Esophagus muscularis mucosa (tissue), 4 donors: ENCODE measurements around the gene EML3. TPM values are rescaled to one million over a fixed set of nuclear protein-coding genes. Genes with fewer than 3 reads are reported as not detected.
"Not testable (repeated sequence)": the region's sequence is repeated elsewhere in the genome, so short reads cannot be mapped to it uniquely, and the experiment has no call there.

Experiments
- DNase-seq: peaks from one replicate; pipeline ENCODE4 v3.0.0-alpha.2; 2017; ENCODE audit errors: extremely low spot score
- H3K27ac ChIP-seq, 4 donors: fragments of 200-600 bp; sonication (generic); replicated peaks in 1 of 4; 1 replicate in 3 of 4; 2 replicates in 1 of 4; pipeline ENCODE4 v1.5.1; 2016 to 2019; ENCODE audit warnings: mild to moderate bottlenecking in 1 of 4
- H3K27me3 ChIP-seq, 4 donors: fragments of 200-600 bp; sonication (generic); one replicate each; pipeline versions ENCODE4 v1.5.1 to v1.6.0; 2016 to 2019
- H3K36me3 ChIP-seq, 4 donors: fragments of 200-600 bp; sonication (generic); one replicate each; pipeline ENCODE4 v1.5.1; 2016 to 2019
- H3K4me1 ChIP-seq, 4 donors: fragments of 200-600 bp; sonication (generic); one replicate each; pipeline ENCODE4 v1.5.1; 2016 to 2019
- H3K4me3 ChIP-seq, 4 donors: fragments of 200-600 bp; sonication (generic); 1 replicate in 2 of 4; 2 replicates in 2 of 4; pipeline ENCODE4 v1.5.1; 2016 to 2019; ENCODE audit warnings: mild to moderate bottlenecking in 4 of 4, moderate library complexity in 1 of 4
- H3K9me3 ChIP-seq, 4 donors: fragments of 200-600 bp; sonication (generic); 1 replicate in 3 of 4; 2 replicates in 1 of 4; pipeline ENCODE4 v1.5.1; 2016 to 2019
- EP300 ChIP-seq: sonication (generic); formaldehyde crosslinking; IDR thresholded peaks from one replicate; pipeline ENCODE4 v1.6.1; 2017; ENCODE audit warnings: antibody characterized with exemption
- POLR2A ChIP-seq: fragments of 450-650 bp; IDR thresholded peaks from one replicate; pipeline ENCODE4 v1.6.1; 2017; ENCODE audit warnings: antibody characterized with exemption, moderate library complexity, mild to moderate bottlenecking, low read depth
- POLR2AphosphoS5 ChIP-seq, 2 donors: sonication (generic); formaldehyde crosslinking; IDR thresholded peaks; one replicate each; pipeline ENCODE4 v1.6.1; 2017; ENCODE audit warnings: antibody characterized with exemption in 2 of 2
- WGBS: methylation state at CpG from one replicate; pipeline ENCODE4 v1.1.5; 2018; 5-methylcytosine and 5-hydroxymethylcytosine counted together
- intact Hi-C: fragments of 100-400 bp; cut with DNase I; formaldehyde crosslinking; loops from one replicate; pipeline ENCODE4 v1.15.1; 2023
- total RNA-seq, 4 donors: library from RNA; depleted of rRNA; stranded (reverse); fragments of >200 nt; gene quantifications; one replicate each; pipeline versions ENCODE4 v1.1.0 to v1.2.1, GENCODE V29; 2016
- TF ChIP-seq, protein P1 (sequence below), 3 experiments: fragments of 200-600 bp in 2 of 3; fragments of 450-650 bp in 1 of 3; sonication (generic) in 2 of 3; IDR thresholded peaks; one replicate each; pipeline ENCODE4 v1.5.1; 2017 to 2019; ENCODE audit warnings: antibody characterized with exemption in 3 of 3, mild to moderate bottlenecking in 2 of 3, moderate library complexity in 1 of 3

Gene EML3
- total RNA-seq, 4 donors from 2014 or later, result 27.0 to 33.6 (median 29.0) TPM

DNA sequence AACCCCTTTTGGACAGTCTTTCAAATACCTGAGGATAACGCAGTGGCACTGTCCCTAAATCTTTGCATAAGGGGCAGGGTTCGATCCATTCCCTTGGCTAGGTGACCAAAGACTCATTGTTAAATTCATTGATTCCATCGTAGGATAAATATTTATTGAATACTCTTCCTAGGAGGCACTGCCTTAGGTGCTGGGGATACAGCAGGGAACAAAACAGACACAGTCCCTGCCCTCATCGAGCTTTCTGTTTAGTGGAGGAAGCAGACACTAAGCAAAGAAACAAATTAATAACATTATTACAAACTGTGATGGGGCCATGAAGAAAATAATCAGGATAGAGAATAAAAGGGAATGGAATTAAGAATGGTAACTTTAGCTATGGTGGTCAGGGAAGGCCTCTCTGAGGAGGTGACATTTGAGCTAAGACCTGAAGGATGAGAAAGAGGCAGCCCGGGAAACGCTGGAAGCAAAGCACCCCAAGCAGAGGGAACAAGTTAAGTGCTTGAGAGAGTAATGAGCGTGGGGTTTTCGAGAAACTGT is 8.5 kb upstream of the EML3 start:
- TF ChIP-seq POLR2AphosphoS5 (IDR thresholded peaks at IDR 0.05) (no peak), POLR2A (no peak)
- intact Hi-C loops, result no loop called here
- peaks cover 15 to 45% (median 32%) of the 10 kb centered on the region in 4 donors for H3K36me3 ChIP-seq
- peaks cover 16 to 33% (median 23%) of the 10 kb centered on the region in 4 donors for H3K4me1 ChIP-seq
- no peak for DNase-seq
- H3K27ac ChIP-seq, result peak overlapping the region; percentile 83 to 91 (median 88)
- peak overlapping the region; percentile 66 to 87 (median 76) for H3K4me3 ChIP-seq
- no peaks in the 10 kb centered on the region for H3K9me3 ChIP-seq
- WGBS, result 34% methylated on average over 8 of the region's 8 CpGs
- no peaks in the 10 kb centered on the region for H3K27me3 ChIP-seq

DNA sequence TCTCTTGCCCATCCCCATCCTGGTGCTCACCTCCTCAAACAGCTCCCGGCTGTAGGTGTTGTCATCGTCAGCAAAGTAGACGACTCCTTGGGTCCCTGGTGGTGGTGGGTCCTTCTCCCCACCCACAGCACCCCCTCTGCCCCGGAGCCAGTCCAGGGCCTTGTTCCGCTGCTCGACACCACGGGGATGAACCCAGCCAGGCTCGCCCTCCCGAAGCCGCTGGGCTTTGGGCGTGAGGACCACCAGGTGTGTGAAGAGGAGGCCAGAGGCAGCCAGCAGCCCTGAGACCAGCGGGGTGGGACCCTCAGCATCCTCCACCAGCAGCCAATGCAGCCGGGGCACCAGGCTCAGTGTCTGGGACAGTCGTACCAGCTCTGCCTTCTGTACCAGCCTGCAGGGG is 4.4 kb upstream of the EML3 start:
- intact Hi-C loops, DNase-seq, H3K9me3 ChIP-seq, H3K4me3 ChIP-seq, H3K27ac ChIP-seq, H3K27me3 ChIP-seq: not testable (repeated sequence)
- Histone ChIP-seq H3K36me3 (peaks cover 5 to 46% (median 33%) of the 10 kb centered on the region in 4 donors), H3K4me1 (peaks cover 17 to 40% (median 31%) of the 10 kb centered on the region in 4 donors)
- 78% methylated on average over 3 of the region's 14 CpGs for WGBS

DNA sequence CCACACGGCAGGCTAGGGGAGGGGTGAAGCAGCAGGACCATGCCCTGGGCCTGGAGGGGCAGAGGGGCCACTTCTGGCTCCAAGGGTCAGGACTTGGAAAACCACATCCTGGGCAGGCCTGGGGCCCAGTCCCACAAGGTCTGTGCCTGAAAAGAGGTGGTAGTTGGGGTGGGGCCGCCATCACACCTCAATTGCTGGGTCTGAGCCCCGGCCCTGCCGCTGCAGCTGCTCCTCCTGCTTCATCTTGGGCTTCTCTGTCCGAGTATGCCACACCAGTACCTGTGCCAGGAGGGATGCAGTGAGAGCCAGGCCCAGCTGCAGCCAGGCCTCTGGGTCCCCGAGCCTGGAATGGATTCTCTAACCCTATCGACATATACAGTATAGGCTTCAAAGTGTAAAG is 2.9 kb upstream of the EML3 start:
- DNase-seq, result no peak
- WGBS, result 100% methylated on average over 1 of the region's 7 CpGs
- Histone ChIP-seq H3K27ac (no peak overlapping the region), H3K4me1 (peaks cover 21 to 44% (median 36%) of the 10 kb centered on the region in 4 donors), H3K27me3 (no peaks in the 10 kb centered on the region), H3K36me3 (peaks cover 5 to 52% (median 34%) of the 10 kb centered on the region in 4 donors), H3K4me3 (no peak overlapping the region), H3K9me3 (no peaks in the 10 kb centered on the region)
- TF ChIP-seq, protein P1, sequence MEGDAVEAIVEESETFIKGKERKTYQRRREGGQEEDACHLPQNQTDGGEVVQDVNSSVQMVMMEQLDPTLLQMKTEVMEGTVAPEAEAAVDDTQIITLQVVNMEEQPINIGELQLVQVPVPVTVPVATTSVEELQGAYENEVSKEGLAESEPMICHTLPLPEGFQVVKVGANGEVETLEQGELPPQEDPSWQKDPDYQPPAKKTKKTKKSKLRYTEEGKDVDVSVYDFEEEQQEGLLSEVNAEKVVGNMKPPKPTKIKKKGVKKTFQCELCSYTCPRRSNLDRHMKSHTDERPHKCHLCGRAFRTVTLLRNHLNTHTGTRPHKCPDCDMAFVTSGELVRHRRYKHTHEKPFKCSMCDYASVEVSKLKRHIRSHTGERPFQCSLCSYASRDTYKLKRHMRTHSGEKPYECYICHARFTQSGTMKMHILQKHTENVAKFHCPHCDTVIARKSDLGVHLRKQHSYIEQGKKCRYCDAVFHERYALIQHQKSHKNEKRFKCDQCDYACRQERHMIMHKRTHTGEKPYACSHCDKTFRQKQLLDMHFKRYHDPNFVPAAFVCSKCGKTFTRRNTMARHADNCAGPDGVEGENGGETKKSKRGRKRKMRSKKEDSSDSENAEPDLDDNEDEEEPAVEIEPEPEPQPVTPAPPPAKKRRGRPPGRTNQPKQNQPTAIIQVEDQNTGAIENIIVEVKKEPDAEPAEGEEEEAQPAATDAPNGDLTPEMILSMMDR (IDR thresholded peaks at IDR 0.05), result no peak
- no peak for TF ChIP-seq POLR2A
- no peak for TF ChIP-seq POLR2AphosphoS5 (IDR thresholded peaks at IDR 0.05)
- no peak for TF ChIP-seq EP300
- intact Hi-C loops, result no loop called here

DNA sequence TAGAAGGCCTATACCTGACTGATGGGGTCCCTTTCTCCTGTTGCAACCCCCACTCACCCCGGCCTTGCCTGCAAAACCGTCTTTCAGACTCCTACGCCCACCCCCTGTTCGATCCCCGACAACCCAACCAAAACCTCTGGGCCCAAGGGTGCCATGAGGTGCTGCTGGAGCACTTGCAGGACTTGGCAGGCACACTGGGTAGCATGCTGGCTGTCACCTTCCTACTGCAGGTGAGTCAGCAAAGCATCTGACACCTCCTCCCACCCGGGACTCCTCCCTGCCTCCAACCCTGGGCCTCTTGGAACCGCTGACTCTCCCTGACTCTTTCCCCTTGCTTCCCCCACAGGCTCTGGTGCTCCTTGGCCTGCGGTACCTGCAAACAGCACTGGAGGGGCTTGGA is 1.7 kb upstream of the EML3 start:
- no peak for DNase-seq
- Histone ChIP-seq H3K4me3 (no peak overlapping the region), H3K36me3 (peaks cover 5 to 59% (median 44%) of the 10 kb centered on the region in 4 donors), H3K4me1 (peaks cover 24 to 37% (median 33%) of the 10 kb centered on the region in 4 donors), H3K9me3 (no peaks in the 10 kb centered on the region), H3K27me3 (no peaks in the 10 kb centered on the region), H3K27ac (peak overlapping the region in 3 of 4 donors; percentile 95 to 99 (median 97))
- TF ChIP-seq POLR2A (no peak), POLR2AphosphoS5 (IDR thresholded peaks at IDR 0.05) (no peak), EP300 (no peak)
- TF ChIP-seq, protein P1 (IDR thresholded peaks at IDR 0.05), result no peak
- intact Hi-C loops, result no loop called here
- 70% methylated on average over 8 of the region's 8 CpGs for WGBS

DNA sequence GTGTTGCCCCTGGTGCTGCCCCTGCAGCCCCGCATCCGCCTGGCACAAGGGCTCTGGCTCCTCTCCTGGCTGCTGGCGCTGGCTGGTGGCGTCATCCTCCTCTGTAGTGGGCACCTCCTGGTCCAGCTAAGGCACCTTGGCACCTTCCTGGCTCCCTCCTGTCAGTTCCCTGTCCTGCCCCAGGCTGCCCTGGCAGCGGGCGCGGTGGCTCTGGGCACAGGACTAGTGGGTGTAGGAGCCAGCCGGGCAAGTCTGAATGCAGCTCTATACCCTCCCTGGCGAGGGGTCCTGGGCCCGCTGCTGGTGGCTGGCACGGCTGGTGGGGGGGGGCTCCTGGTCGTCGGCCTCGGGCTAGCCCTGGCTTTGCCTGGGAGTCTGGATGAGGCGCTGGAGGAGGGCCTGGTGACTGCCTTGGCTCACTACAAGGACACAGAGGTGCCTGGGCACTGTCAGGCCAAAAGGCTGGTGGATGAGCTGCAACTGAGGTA is 760 bp upstream of the EML3 start:
- WGBS, result no CpG with 5 or more reads among the region's 15 CpGs
- no peak for DNase-seq
- peaks cover 5 to 63% (median 50%) of the 10 kb centered on the region in 4 donors for H3K36me3 ChIP-seq
- TF ChIP-seq POLR2A (no peak), EP300 (no peak), POLR2AphosphoS5 (IDR thresholded peaks at IDR 0.05) (no peak)
- TF ChIP-seq, protein P1 (IDR thresholded peaks at IDR 0.05), result no peak
- no peaks in the 10 kb centered on the region for H3K9me3 ChIP-seq
- peak overlapping the region; percentile 91 to 99 (median 96) for H3K27ac ChIP-seq
- H3K27me3 ChIP-seq, result no peaks in the 10 kb centered on the region
- peaks cover 24 to 45% (median 33%) of the 10 kb centered on the region in 4 donors for H3K4me1 ChIP-seq
- intact Hi-C loops, result no loop called here
- H3K4me3 ChIP-seq, result peak overlapping the region; percentile 70 to 97 (median 83)
